ENCODE results near the gene F11R. TPM values are rescaled to one million over a fixed set of nuclear protein-coding genes. Genes with fewer than 3 reads are reported as not detected.

F11R gene
- total RNA-seq, 1 experiment from 2014 or later, result 196 TPM

- Mint-ChIP-seq H3K27ac (ENCODE audit: unreplicated experiment) (peak overlapping the region; percentile 35), H3K4me1 (ENCODE audit: low read depth, unreplicated experiment) (peaks cover 37% of the 10 kb centered on the region), H3K27me3 (ENCODE audit: insufficient read depth, unreplicated experiment) (no peaks in the 10 kb centered on the region), H3K9me3 (ENCODE audit: unreplicated experiment) (no peaks in the 10 kb centered on the region), H3K4me3 (ENCODE audit: unreplicated experiment) (no peak overlapping the region), H3K36me3 (ENCODE audit: insufficient read depth, unreplicated experiment) (peaks cover 57% of the 10 kb centered on the region)
- no peak for DNase-seq
- no peak for TF ChIP-seq CTCF (IDR thresholded peaks at IDR 0.05; ENCODE audit: insufficient read depth in 1 of 2, low read depth in 1 of 2, low read length in 1 of 2, severe bottlenecking in 1 of 2, unreplicated experiment in 1 of 2)
- H3K9me3 ChIP-seq, result no peaks in the 10 kb centered on the region
- ChIA-PET POLR2A (interaction anchor here (0.6 to 1.3 kb wide), 2 partner anchors 11 to 12 kb away, joined by 3 to 7 read pairs; partner anchors contain the start of gene F11R), CTCF (interaction anchor here (0.6 kb wide), 3 partner anchors 10 to 216 kb away, joined by 3 read pairs; partner anchors contain the start of gene F11R)
- BruUV-seq (replicated peaks), result no TSS peak
- H3K4me1 ChIP-seq, result peaks cover 47% of the 10 kb centered on the region
- intact Hi-C loops (cut with micrococcal nuclease; ENCODE audit: unreplicated experiment), result no loop called here
- H3K27me3 ChIP-seq (replicated peaks; ENCODE audit: control insufficient read depth, insufficient read depth, low read length), result no peaks in the 10 kb centered on the region
- H3K4me3 ChIP-seq (ENCODE audit: low read depth, low read length), result no peak overlapping the region
- peaks cover 2% of the 10 kb centered on the region for H3K36me3 ChIP-seq (ENCODE audit: control insufficient read depth, insufficient read depth, low read length)
Observed at GRCh38 chr1:161009602-161010211, 11.2 kb downstream of the F11R start.

GRCh38 chr1:161008869-161009510 is 12.0 kb downstream of the F11R start:
- Mint-ChIP-seq H3K36me3 (ENCODE audit: insufficient read depth, unreplicated experiment) (peaks cover 57% of the 10 kb centered on the region), H3K9me3 (ENCODE audit: unreplicated experiment) (no peaks in the 10 kb centered on the region), H3K27ac (ENCODE audit: unreplicated experiment) (peak overlapping the region; percentile 58), H3K4me3 (ENCODE audit: unreplicated experiment) (peak overlapping the region; percentile 27), H3K4me1 (ENCODE audit: low read depth, unreplicated experiment) (peaks cover 33% of the 10 kb centered on the region), H3K27me3 (ENCODE audit: insufficient read depth, unreplicated experiment) (no peaks in the 10 kb centered on the region)
- CTCF ChIA-PET, result interaction anchor here (0.6 to 0.8 kb wide), 2 partner anchors 11 to 12 kb away, joined by 3 to 5 read pairs; partner anchors contain the start of gene F11R
- H3K4me1 ChIP-seq, result peaks cover 40% of the 10 kb centered on the region
- POLR2A ChIA-PET, result interaction anchor here (0.6 to 1.3 kb wide), 3 partner anchors 10 to 12 kb away, joined by 3 to 7 read pairs (median 3); partner anchors contain the start of gene F11R
- H3K36me3 ChIP-seq (ENCODE audit: control insufficient read depth, insufficient read depth, low read length), result peaks cover 2% of the 10 kb centered on the region
- BruUV-seq (replicated peaks), result no TSS peak
- intact Hi-C loops (cut with micrococcal nuclease; ENCODE audit: unreplicated experiment), result no loop called here
- no peaks in the 10 kb centered on the region for H3K27me3 ChIP-seq (replicated peaks; ENCODE audit: control insufficient read depth, insufficient read depth, low read length)
- peak in 1 of 2 experiments; percentile 53 for DNase-seq
- TF ChIP-seq CTCF (IDR thresholded peaks at IDR 0.05; ENCODE audit: insufficient read depth in 1 of 2, low read depth in 1 of 2, low read length in 1 of 2, severe bottlenecking in 1 of 2, unreplicated experiment in 1 of 2), result no peak
- no peaks in the 10 kb centered on the region for H3K9me3 ChIP-seq
- H3K4me3 ChIP-seq (ENCODE audit: low read depth, low read length), result no peak overlapping the region

DNA sequence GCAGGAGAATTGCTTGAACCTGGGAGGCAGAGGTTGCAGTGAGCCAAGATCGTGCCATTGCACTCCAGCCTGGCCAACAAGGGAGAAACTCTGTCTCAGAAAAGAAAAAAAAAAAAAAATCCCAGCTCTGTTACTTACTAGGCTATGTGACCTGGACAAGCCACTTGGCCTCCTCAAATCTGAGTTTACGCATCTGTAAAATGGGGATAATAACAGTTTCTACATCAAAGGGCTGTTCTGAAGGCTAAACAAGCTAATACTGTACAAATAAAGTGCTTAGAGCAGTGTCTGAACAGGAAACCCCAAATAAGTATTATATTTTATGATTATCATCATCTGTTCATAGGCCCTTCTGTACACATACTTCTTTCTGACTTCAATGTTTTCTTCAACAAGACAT is 13.6 kb downstream of the F11R start:
- no peak for TF ChIP-seq CTCF (IDR thresholded peaks at IDR 0.05; ENCODE audit: insufficient read depth in 1 of 2, low read depth in 1 of 2, low read length in 1 of 2, severe bottlenecking in 1 of 2, unreplicated experiment in 1 of 2)
- Histone ChIP-seq H3K9me3 (no peaks in the 10 kb centered on the region), H3K4me3 (ENCODE audit: low read depth, low read length) (no peak overlapping the region), H3K4me1 (peaks cover 27% of the 10 kb centered on the region), H3K27me3 (replicated peaks; ENCODE audit: control insufficient read depth, insufficient read depth, low read length) (no peaks in the 10 kb centered on the region), H3K36me3 (ENCODE audit: control insufficient read depth, insufficient read depth, low read length) (peaks cover 2% of the 10 kb centered on the region; the same call in 1 of the 2 replicates)
- Mint-ChIP-seq H3K36me3 (ENCODE audit: insufficient read depth, unreplicated experiment) (peaks cover 53% of the 10 kb centered on the region), H3K27ac (ENCODE audit: unreplicated experiment) (no peak overlapping the region), H3K4me1 (ENCODE audit: low read depth, unreplicated experiment) (peaks cover 24% of the 10 kb centered on the region), H3K4me3 (ENCODE audit: unreplicated experiment) (no peak overlapping the region), H3K27me3 (ENCODE audit: insufficient read depth, unreplicated experiment) (no peaks in the 10 kb centered on the region), H3K9me3 (ENCODE audit: unreplicated experiment) (no peaks in the 10 kb centered on the region)
- POLR2A ChIA-PET, result no interaction called here
- no TSS peak for BruUV-seq (replicated peaks)
- intact Hi-C loops (cut with micrococcal nuclease; ENCODE audit: unreplicated experiment), result no loop called here
- no peak for DNase-seq
- CTCF ChIA-PET, result interaction anchor here (0.6 to 1.2 kb wide), 3 partner anchors 10 to 14 kb away, joined by 3 to 4 read pairs (median 3); partner anchors contain the start of gene F11R
